K562 (cell line): ENCODE data around the gene RARRES2. TPM values are rescaled to one million over a fixed set of nuclear protein-coding genes. Genes with fewer than 3 reads are reported as not detected.
"Not testable (repeated sequence)": the region's sequence is repeated elsewhere in the genome, so short reads cannot be mapped to it uniquely, and the experiment has no call there.

Experiments
- EHMT2 ChIP-seq: fragments of 450-650 bp; IDR thresholded peaks from 2 replicates; pipeline ENCODE4 v1.6.1; 2018; ENCODE audit warnings: antibody characterized with exemption
- GATAD2A ChIP-seq: fragments of 450-650 bp; IDR thresholded peaks from 2 replicates; pipeline ENCODE4 v1.6.1; 2017
- GMEB1 ChIP-seq: fragments of 250-450 bp; sonication (Bioruptor Pico); IDR thresholded peaks from 2 replicates; pipeline ENCODE4 v1.4.0; 2020; ENCODE audit warnings: mild to moderate bottlenecking
- HMG20A ChIP-seq: fragments of 450-650 bp; formaldehyde crosslinking; conservative IDR thresholded peaks from 2 replicates; pipeline ENCODE4 v1.4.0; 2020; ENCODE audit warnings: mild to moderate bottlenecking, mixed read lengths
- KHSRP ChIP-seq: fragments of 450-650 bp; IDR thresholded peaks from 2 replicates; pipeline ENCODE4 v1.6.1; 2017
- MYNN ChIP-seq, 2 experiments: sonication (generic); formaldehyde crosslinking in 1 of 2; IDR thresholded peaks; 2 replicates each; pipeline versions ENCODE4 v1.5.0 to v1.6.1; 2016 to 2020; ENCODE audit warnings: antibody characterized with exemption in 1 of 2, missing genetic modification reagents in 1 of 2
- PATZ1 ChIP-seq: fragments of 250-450 bp; sonication (Bioruptor Pico); IDR thresholded peaks from 2 replicates; pipeline ENCODE4 v1.5.0; 2020; ENCODE audit warnings: mild to moderate bottlenecking, borderline replicate concordance
- PBX2 ChIP-seq, 2 experiments: IDR thresholded peaks in 1 of 2; conservative IDR thresholded peaks in 1 of 2; 2 replicates each; pipeline ENCODE4 v1.6.1; 2016; ENCODE audit warnings: low read depth in 2 of 2, mild to moderate bottlenecking in 1 of 2, missing compliant biosample characterization in 1 of 2, missing genetic modification characterization in 1 of 2, moderate library complexity in 1 of 2
- TAL1 ChIP-seq: fragments of 450-650 bp; IDR thresholded peaks from 2 replicates; pipeline ENCODE4 v1.6.1; 2016; ENCODE audit warnings: mild to moderate bottlenecking
- TCF15 ChIP-seq: fragments of 250-450 bp; sonication (Bioruptor Pico); IDR thresholded peaks from 2 replicates; pipeline ENCODE4 v1.8.0; 2022; ENCODE audit warnings: moderate library complexity, mild to moderate bottlenecking, inconsistent platforms
- TEAD1 ChIP-seq, 2 experiments: fragments of 450-650 bp in 1 of 2; sonication (generic) in 1 of 2; formaldehyde crosslinking; IDR thresholded peaks; 2 replicates each; pipeline versions ENCODE4 v1.4.0 to v1.8.0; 2020 to 2022; ENCODE audit warnings: mild to moderate bottlenecking in 2 of 2, missing genetic modification reagents in 1 of 2
- UBTF ChIP-seq, 2 experiments: IDR thresholded peaks; 2 replicates each; pipeline ENCODE4 v1.6.1; 2012; ENCODE audit warnings: improper control_type of control experiment in 2 of 2, low read depth in 2 of 2, low read length in 2 of 2, borderline replicate concordance in 1 of 2
- polyA plus RNA-seq, 8 experiments: library from polyadenylated mRNA; depleted of rRNA in 4 of 8; stranded (reverse) in 5 of 8; unstranded in 3 of 8; fragments of >200 nt; fragmentation: Nextera tagmentation in 2 of 8; fragmentation: Illumina TruSeq in 1 of 8; extraction: Ambion mirVana in 2 of 8; extraction: Trizol in 1 of 8; gene quantifications; 2 replicates each; pipeline versions ENCODE4 v1.2.1 to v1.2.3, GENCODE V29; 2011 to 2014; ENCODE audit warnings: inconsistent platforms in 1 of 8, missing spikeins in 1 of 8
- total RNA-seq, 7 experiments: library from RNA; depleted of rRNA in 6 of 7; stranded (reverse); fragments of >200 nt in 6 of 7; fragmentation: Illumina TruSeq in 2 of 7; extraction: Trizol in 2 of 7; gene quantifications; 2 replicates each; pipeline versions ENCODE4 v1.2.1 to v1.2.3, GENCODE V29; 2011 to 2021; ENCODE audit warnings: low replicate concordance in 1 of 7

Gene RARRES2
- total and polyA plus RNA-seq, 9 of the 15 experiments (the other 6 are each of a cell fraction or from before 2014, with no cell fraction given): 0.11 to 1.7 (median 0.23) TPM; not detected in 6

- 0 out of 4 replicates have a peak, but pooled peaks of 1 of the 2 experiments have one; percentile 34 for TF ChIP-seq UBTF (IDR thresholded peaks at IDR 0.05; ENCODE audit: borderline replicate concordance in 1 of 2, low read depth in 2 of 2, low read length in 2 of 2)
- peak; percentile 45 for TF ChIP-seq KHSRP
- TF ChIP-seq TAL1: peak; percentile 3; the same call in 1 of the 2 replicates
- TF ChIP-seq HMG20A: peak; percentile 91
- TF ChIP-seq TCF15 (CRISPR knock-in tag): peak; percentile 91
- TF ChIP-seq PATZ1 (CRISPR knock-in tag): 0 out of 2 replicates have a peak, but pooled peaks have one; percentile 53
- peak; percentile 59 for TF ChIP-seq GMEB1
- TF ChIP-seq PBX2 (CRISPR knock-in tag; IDR thresholded peaks at IDR 0.05; ENCODE audit: low read depth); MYNN (CRISPR knock-in tag; IDR thresholded peaks at IDR 0.05): not testable (repeated sequence)
- TF ChIP-seq PBX2 (tag; conservative IDR thresholded peaks at IDR 0.05; ENCODE audit: low read depth): peak; percentile 89
- TF ChIP-seq GATAD2A: peak; percentile 15; the same call in 1 of the 2 replicates
- peak; percentile 61; the same call in 1 of the 2 replicates for TF ChIP-seq MYNN (IDR thresholded peaks at IDR 0.05)
- peak; percentile 86 for TF ChIP-seq EHMT2
- peak; percentile 97 to 98 for TF ChIP-seq TEAD1 (CRISPR knock-in tag; IDR thresholded peaks at IDR 0.05)
These were observed 28.6 kb downstream of the RARRES2 start (continued) for GRCh38 chr7:150312649-150313366.
